ENCODE data around the gene CHST9. TPM values are rescaled to one million over a fixed set of nuclear protein-coding genes. Genes with fewer than 3 reads are reported as not detected.

Gene CHST9
- total RNA-seq, 1 donor from 2014 or later, result 0.21 TPM

DNA sequence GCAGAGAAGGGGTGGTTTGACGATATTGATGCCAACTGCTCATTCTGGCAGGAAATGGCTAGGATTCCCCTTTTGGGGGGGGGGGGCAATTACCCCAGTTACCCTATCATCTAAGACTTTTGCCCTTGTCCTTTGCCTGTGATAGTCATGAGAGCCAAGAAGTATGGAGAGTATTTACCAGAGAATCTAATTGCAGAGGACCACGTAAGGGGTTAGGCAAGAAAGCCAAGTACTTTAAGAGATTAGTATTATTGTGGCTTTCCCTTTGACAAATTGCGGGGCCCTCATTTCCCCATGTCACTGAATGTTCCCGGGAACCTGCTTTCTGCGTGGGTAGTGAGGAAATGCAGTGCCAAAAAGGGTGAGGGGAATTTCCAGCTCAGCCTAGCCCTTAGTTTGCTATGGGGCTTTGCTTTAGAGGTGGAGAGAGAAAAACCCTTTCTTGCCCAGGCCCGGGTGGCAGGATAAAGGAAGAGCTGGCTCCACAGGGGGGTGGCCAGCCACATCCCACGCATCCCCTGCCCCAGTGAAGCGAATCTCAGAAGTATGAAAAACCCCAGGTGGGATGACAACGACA, 321.1 kb downstream of the CHST9 start:
- no peaks in the 10 kb centered on the region for H3K27me3 ChIP-seq
- DNase-seq (ENCODE audit: low spot score in 2 of 2), result no peak
- no peaks in the 10 kb centered on the region for H3K36me3 ChIP-seq
- no peaks in the 10 kb centered on the region for H3K4me1 ChIP-seq
- H3K4me3 ChIP-seq, result no peak overlapping the region
- H3K9me3 ChIP-seq, result no peaks in the 10 kb centered on the region
- H3K27ac ChIP-seq, result no peak overlapping the region
- no peak for TF ChIP-seq CTCF (IDR thresholded peaks at IDR 0.05)
- intact Hi-C loops (cut with DNase I), result no loop called here

- intact Hi-C loops (cut with DNase I), result no loop called here
- Histone ChIP-seq H3K27ac (no peak overlapping the region), H3K4me1 (no peaks in the 10 kb centered on the region), H3K27me3 (no peaks in the 10 kb centered on the region), H3K36me3 (no peaks in the 10 kb centered on the region), H3K9me3 (no peaks in the 10 kb centered on the region), H3K4me3 (peak overlapping the region in 1 of 2 donors; percentile 44)
- TF ChIP-seq CTCF (IDR thresholded peaks at IDR 0.05), result no peak
- no peak for DNase-seq (ENCODE audit: low spot score in 2 of 2)
Observed at GRCh38 chr18:26863122-26863879, 321.8 kb downstream of the CHST9 start.

- no peak overlapping the region for H3K27ac ChIP-seq
- TF ChIP-seq CTCF (IDR thresholded peaks at IDR 0.05), result no peak
- no peaks in the 10 kb centered on the region for H3K9me3 ChIP-seq
- H3K36me3 ChIP-seq, result no peaks in the 10 kb centered on the region
- no peaks in the 10 kb centered on the region for H3K4me1 ChIP-seq
- H3K4me3 ChIP-seq, result no peak overlapping the region
- intact Hi-C loops (cut with DNase I), result no loop called here
- DNase-seq (ENCODE audit: low spot score in 2 of 2), result no peak
- H3K27me3 ChIP-seq, result no peaks in the 10 kb centered on the region
Observed at GRCh38 chr18:26862084-26862483, 323.0 kb downstream of the CHST9 start.
